DMS 273 (cell line): ENCODE data around the gene ZFP90.
A peak's percentile ranks its signal among the peaks of the same experiment; 100 is the strongest.

Experiments used
- DNase-seq: peaks from one replicate; lab custom pipeline; 2025; ENCODE audit not compliant: unreplicated experiment; lab: John Stamatoyannopoulos, UW

Gene ZFP90

GRCh38 chr16:68577352-68577853, 38.3 kb downstream of the ZFP90 start:
- DNase-seq: no peak

- peak; percentile 84 for DNase-seq
Measured at GRCh38 chr16:68590201-68590994, 51.3 kb downstream of the ZFP90 start.

DNA sequence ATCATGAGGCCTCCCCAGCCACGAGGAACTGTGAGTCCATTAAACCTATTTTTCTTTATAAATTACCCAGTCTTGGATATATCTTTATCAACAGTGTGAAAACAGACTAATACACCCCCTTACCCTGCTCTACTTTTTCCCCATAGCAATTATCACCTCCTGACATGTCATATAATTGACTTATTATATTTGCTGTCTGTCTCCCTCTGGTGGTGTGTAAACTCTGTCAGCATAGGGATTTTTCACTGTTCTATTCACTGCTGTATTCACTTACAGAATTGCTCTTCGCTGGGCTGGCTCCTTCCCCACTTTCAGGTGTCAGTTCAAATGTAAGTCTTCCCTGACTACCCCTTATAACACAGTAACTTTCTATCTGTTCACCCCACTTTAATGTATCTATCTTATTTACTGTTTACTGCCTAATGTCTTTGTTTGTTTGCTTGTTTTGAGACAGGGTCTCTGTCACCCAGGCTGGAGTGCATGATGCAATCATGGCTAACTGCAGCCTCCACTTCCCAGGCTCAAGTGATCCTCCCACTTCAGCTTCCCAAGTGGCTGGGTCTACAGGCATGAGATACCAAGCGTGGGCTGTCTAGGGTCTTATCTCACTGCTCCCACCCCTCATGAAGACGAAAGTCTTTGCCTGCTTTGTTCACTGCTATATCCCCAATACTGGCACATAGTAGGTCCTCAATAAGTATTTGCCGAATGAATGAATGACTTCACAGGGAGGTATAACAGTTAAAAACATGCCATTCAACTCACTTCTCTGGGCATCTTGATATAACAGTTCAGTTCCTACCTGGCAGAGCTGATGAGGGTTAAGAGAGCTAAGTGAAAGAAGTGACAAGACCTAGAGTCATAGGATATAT, 53.6 kb downstream of the ZFP90 start:
- DNase-seq: peak; percentile 20

GRCh38 chr16:68596266-68596665, 57.2 kb downstream of the ZFP90 start:
- DNase-seq: no peak

DNA sequence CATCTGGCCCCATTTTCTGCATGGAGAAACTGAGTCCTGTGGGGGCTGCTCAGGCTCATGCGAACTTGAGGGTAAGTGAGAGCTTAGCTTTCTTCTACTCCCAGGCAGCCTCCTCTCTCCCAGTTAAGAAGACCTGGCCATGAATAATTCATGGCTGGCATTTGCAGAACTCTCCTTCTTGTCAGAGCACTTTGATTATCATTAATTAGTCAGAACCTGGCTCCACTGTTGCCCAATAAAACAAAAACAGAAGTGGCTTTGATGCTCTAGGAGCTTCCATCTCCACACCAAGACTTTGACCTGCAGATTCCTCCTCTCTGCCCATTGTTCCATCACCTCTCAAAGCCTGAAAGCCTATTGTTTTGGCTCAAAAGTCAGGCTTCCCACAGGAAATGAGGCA, 60.5 kb downstream of the ZFP90 start:
- no peak for DNase-seq

DNA sequence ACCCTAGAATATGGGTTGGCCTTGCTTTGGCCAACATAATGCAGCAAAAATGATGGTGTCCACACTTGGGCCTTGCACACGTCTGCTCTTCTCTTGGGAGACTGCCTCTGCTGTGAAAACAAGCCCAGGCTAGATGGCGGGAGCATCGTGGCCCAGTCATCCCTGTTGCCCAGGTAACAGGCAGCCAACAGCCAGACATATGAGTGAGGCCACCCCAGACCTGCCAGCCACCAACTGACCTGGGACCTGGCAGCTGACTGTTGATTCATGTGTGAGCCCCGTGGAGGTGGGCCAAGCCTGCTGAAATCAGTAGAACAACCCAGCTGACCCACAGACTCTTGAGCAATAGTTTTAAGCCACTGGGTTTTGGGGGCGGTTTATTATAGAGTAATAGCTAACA, 66.7 kb downstream of the ZFP90 start:
- no peak for DNase-seq

DNA sequence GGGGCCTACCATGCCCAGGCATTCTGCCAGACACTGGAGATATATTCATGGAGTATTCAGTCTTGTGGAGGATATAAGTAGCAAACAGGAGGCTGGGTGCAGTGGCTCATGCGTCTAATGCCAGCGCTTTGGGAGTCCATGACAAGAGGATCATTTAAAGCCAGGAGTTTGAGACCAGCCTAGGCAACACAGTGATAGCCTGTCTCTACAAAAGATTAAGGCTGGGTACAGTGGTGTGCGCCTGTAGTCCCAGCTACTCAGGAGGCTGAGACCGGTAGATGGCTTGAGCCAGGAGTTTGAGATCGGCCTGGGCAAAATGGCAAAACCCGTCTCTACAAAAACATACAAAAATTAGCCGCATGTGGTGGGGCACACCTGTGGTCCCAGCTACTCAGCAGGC, 68.4 kb downstream of the ZFP90 start:
- DNase-seq: no peak

DNA sequence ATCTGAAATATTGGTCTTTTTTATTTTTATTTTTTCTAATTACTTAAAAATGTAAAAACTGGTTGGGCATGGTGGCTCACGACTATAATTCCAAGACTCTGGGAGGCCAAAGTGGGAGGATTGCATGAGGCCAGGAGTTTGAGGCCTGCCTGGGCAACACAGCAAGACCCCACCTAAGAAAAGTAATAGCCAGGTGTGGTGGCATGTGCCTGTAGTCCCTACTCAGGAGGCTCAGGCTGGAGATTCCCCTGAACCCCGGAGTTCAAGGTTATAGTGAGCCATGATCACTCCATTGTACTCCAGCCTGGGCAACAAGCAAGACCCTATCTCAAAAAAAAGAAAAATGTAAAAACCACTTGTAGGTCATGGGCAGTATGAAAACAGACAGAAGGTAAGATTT, 69.2 kb downstream of the ZFP90 start:
- no peak for DNase-seq

- DNase-seq: no peak
Measured at GRCh38 chr16:68612996-68613395, 73.9 kb downstream of the ZFP90 start.

- DNase-seq: no peak
Measured at GRCh38 chr16:68617734-68618133, 78.6 kb downstream of the ZFP90 start.
